ENCODE results near the gene FBXL20.

DNA sequence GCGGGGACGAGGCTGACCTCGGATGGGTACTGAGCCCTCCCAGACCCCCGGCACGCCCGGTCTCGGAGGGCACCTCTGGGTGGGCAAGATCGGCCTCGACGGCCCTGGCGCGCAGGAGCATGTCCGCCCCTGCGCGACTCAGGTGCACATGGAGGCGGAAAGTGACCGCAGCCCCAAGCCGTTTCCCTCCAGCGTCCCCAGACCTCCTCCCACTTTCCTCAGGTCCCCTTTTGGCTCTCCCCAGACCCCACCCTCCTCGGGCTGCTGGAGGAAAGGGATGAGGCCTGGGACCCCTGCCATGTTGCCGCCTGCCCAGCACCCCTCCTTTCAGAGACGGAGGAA, 191.4 kb downstream of the FBXL20 start:
- TF ChIP-seq, protein P1, sequence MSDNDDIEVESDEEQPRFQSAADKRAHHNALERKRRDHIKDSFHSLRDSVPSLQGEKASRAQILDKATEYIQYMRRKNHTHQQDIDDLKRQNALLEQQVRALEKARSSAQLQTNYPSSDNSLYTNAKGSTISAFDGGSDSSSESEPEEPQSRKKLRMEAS (IDR thresholded peaks at IDR 0.05) = peak; percentile 78
- TF ChIP-seq HDAC2 (IDR thresholded peaks at IDR 0.05; ENCODE audit: borderline replicate concordance in 1 of 2, low read depth in 2 of 2, low read length in 2 of 2) = no peak
- TF ChIP-seq, protein P2, sequence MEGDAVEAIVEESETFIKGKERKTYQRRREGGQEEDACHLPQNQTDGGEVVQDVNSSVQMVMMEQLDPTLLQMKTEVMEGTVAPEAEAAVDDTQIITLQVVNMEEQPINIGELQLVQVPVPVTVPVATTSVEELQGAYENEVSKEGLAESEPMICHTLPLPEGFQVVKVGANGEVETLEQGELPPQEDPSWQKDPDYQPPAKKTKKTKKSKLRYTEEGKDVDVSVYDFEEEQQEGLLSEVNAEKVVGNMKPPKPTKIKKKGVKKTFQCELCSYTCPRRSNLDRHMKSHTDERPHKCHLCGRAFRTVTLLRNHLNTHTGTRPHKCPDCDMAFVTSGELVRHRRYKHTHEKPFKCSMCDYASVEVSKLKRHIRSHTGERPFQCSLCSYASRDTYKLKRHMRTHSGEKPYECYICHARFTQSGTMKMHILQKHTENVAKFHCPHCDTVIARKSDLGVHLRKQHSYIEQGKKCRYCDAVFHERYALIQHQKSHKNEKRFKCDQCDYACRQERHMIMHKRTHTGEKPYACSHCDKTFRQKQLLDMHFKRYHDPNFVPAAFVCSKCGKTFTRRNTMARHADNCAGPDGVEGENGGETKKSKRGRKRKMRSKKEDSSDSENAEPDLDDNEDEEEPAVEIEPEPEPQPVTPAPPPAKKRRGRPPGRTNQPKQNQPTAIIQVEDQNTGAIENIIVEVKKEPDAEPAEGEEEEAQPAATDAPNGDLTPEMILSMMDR (IDR thresholded peaks at IDR 0.05; ENCODE audit: control extremely low read depth in 1 of 3, insufficient read depth in 1 of 3, low read depth in 1 of 3, low read length in 3 of 3) = no peak
- no peak for TF ChIP-seq TBP (IDR thresholded peaks at IDR 0.05; ENCODE audit: low read depth, low read length)
- TF ChIP-seq POLR2AphosphoS5 (IDR thresholded peaks at IDR 0.05; ENCODE audit: low read depth, low read length) = no peak
- no peak for TF ChIP-seq EGR1 (IDR thresholded peaks at IDR 0.05; ENCODE audit: borderline replicate concordance, low read depth, low read length)

Data from H1 (cell line).